Epidermal melanocyte (primary cell): Measurements from ENCODE around the gene SYNPO.

Experiments used
- DNase-seq: peaks from one replicate; pipeline ENCODE4 v3.0.0; 2011; ENCODE audit warnings: low spot score; ENCODE audit not compliant: insufficient read length

Gene SYNPO

DNA sequence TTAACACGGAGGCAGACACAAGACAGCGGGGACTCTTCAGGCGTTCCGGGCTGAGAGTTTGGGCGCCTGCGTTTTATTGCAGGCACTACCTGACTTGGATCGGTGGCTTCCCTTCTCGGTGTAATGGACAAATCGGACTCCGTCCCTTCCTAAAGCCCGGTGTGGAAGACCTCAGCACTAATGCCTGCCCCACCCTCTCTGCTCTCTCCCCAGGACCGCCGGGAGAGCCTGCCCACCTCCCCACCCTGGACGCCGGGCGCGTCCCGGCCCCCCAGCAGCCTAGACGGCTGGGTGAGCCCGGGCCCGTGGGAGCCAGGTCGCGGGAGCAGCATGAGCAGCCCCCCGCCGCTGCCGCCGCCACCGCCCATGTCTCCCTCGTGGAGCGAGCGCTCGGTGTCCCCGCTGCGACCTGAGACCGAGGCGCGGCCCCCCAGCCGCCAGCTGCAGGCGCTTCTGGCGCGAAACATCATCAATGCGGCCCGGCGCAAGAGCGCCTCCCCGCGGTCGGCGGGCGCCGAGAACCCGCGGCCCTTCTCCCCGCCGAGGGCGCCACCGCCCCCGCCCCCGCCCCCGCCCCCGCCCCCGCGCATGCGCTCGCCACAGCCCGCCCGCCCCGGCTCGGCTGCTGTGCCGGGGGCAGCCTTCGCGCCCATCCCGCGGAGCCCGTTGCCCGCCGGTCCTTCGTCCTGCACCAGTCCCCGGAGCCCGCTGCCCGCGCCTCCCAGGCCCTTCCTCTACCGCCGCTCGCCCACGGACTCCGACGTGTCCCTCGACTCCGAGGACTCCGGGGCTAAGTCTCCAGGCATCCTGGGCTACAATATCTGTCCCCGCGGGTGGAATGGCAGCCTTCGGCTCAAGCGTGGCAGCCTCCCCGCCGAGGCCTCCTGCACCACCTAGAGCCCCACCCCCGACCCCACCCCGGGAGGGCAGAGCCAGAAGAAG is 16.0 kb downstream of the SYNPO start:
- DNase-seq: peak; percentile 82

DNA sequence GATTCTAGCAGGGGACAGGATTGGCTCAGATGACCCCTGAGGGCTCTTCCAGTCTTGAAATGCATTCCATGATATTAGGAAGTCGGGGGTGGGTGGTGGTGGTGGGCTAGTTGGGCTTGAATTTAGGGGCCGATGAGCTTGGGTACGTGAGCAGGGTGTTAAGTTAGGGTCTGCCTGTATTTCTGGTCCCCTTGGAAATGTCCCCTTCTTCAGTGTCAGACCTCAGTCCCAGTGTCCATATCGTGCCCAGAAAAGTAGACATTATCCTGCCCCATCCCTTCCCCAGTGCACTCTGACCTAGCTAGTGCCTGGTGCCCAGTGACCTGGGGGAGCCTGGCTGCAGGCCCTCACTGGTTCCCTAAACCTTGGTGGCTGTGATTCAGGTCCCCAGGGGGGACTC is 17.7 kb downstream of the SYNPO start:
- DNase-seq: no peak

- DNase-seq: no peak
Observed at GRCh38 chr5:150658699-150659265, 18.3 kb downstream of the SYNPO start.

GRCh38 chr5:150659360-150660107 is 19.1 kb downstream of the SYNPO start:
- DNase-seq: no peak

- DNase-seq: no peak
Observed at GRCh38 chr5:150660108-150660831, 19.8 kb downstream of the SYNPO start.

DNA sequence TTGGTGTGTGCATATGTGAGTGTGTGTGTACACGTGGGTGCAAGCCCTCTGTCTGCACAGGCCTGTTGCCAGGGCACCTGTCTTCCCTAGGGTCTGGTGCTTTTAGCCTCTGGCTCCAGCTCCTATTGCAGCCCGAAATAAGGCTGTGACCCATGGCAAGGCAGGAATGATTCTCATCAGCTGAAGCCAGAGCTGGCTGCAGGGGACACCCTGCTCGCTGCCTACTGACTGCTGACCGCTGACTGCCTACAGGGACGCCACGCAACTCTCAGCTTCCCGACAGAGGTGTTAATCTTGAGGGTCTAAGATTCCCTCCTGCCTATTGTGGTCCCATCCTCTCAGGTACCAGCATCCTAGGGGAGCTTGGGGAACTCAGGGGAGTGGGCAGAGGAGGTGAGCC is 20.6 kb downstream of the SYNPO start, which contains the start of gene MYOZ3:
TSS of gene MYOZ3 (plus strand) at position 166 of the 400 bp plus-strand sequence. CDS start 1,691 bp downstream, outside the sequence.
- DNase-seq: no peak

DNA sequence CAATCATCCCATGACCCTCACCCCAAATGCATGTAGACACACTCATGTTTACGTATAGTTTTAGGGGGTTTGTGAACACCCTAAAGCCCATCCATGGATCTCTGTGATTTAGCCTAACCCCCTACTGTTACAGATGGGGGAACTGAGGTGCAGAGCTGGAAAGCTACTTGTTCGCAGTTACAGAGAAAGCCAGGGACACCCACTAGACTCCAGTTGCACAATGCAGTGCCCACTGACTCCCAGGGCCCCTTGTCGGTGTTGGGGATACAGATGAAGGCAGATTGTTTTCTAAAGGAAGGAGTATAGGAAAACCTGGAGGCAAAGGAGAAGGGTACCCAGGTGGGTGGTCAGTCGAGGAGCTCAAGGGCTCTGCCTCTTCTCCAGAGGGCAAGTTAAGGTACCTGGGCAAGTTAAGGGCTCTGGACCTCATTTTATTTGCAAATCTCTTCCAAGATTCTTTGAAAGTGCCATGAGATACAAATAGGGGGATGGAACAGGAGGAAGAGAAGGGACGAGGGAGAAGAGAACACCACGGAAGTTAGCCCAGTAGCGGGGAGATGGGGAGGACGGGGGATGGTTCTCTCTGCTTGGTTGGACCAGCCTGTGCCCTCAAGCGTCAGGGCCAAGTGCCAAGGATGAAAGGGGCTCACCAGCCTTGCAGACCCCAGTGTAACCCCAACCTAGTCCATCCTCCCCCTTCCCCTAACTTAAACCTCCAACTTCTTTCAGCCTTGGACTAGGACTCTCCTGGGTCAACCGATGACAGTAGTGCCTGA is 21.5 kb downstream of the SYNPO start:
- no peak for DNase-seq

DNA sequence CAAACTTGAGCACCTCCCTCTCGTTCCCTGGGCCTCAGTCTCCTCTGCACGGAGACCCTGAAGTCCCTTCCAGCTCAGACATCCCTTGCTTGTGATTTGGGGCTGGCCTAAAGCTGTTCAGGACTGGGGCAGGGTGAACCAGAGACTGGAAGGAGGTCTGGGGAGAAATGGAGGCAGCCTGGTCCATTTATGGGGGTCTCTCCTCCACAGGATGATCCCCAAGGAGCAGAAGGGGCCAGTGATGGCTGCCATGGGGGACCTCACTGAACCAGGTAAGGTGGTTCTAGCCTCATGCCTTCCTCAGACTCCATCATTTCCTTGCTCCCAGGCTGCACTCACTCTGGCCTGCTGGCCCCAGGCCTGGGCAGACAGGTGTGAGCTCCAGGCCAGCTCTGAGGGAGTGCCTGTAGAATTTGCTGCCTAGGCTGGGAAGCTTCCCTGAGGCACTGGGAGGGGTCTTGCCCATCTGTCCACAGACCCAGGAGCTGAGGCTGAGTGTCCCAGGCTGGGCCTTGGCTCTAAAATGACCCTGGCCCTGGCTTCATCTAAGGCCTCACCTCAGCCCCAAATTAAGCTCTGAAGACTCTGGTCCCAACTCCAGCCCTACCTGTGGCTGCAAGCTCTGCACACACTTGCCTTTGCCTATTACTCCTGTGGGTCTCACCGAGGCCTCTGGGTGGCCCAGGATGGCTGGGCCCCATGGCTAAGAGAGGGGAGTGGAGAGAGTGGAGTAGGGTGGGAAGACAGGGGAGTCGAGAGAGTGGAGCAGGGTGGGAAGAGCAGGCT is 22.5 kb downstream of the SYNPO start:
- peak; percentile 17 for DNase-seq

- DNase-seq: no peak
Observed at GRCh38 chr5:150663936-150664335, 23.5 kb downstream of the SYNPO start.

- DNase-seq: peak; percentile 95
Observed at GRCh38 chr5:150665044-150665443, 24.6 kb downstream of the SYNPO start.

- peak; percentile 10 for DNase-seq
Observed at GRCh38 chr5:150670275-150670947, 30.0 kb downstream of the SYNPO start.

DNA sequence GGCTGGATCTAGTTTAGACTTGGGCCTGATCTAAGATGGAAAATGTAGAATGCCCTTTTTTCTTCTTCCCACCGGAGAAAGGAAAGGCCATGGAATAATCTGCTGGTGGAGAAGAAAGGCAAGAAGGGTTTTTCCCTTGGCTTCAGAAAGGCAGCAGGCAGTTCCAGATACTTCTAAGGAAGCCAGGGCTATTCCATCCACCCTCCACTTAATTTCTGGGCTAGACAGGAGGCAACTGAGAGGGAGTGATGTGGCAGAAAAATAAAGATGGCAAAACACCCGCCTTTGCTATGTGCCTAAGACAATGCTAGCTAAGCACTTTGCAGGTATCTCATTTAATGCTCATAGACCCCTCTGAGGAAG is 30.5 kb downstream of the SYNPO start:
- no peak for DNase-seq

DNA sequence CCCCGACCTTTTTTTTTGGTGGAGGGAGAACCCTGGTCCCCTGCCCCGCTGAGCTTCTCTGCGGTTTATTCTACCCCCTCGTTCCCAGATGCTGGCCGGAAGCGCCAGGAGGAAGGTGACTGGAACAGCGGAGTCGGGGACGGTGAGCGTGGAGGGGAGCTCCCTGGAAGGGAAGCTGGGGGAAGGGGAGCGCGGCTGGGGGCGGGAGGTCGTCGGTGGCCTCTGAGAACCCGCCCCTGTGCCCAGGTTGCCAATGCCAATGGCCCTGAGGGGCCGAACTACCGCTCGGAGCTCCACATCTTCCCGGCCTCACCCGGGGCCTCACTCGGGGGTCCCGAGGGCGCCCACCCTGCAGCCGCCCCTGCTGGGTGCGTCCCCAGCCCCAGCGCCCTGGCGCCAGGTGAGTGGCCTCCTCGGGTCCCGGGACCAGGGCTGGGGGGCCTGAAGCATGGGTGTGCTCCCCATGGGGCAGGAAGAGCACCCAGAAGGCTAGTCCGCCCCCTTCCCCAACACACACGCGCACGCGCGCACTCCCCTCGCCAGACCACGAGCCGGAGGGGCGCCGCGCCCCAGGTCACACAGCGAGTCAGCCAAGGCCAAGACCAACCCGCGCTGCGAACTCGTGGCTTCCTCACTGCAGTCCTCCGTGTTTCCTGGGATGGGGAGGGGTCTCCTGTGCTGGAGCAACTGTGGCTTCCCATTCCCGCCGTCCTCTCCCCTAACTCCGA is 31.2 kb downstream of the SYNPO start:
- DNase-seq: no peak

DNA sequence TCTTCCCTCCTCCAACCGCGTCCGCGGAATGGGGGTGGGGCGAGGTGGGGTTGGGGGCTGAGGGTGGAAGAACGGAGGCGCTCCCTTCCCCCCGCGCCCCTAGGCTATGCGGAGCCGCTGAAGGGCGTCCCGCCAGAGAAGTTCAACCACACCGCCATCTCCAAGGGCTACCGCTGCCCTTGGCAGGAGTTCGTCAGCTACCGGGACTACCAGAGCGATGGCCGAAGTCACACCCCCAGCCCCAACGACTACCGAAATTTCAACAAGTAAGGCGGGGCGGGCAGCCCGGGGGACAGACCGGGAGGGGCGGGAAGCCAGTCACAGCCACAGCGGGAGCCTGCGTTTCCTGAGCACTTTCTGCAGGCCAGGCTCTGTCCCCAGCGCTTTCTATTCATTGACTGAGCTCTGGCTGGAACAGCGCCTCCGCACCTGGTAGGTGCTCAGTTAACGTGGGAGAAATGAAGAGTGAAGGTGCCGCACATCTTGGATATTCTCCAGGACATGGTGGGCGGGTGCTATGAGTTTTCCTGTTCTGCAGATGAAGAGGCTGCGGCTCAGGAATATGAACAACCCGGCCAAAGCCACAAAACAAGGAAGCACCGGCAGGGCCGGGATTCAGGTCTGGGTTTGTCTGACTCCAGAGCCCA is 31.9 kb downstream of the SYNPO start:
- DNase-seq: peak; percentile 16

DNA sequence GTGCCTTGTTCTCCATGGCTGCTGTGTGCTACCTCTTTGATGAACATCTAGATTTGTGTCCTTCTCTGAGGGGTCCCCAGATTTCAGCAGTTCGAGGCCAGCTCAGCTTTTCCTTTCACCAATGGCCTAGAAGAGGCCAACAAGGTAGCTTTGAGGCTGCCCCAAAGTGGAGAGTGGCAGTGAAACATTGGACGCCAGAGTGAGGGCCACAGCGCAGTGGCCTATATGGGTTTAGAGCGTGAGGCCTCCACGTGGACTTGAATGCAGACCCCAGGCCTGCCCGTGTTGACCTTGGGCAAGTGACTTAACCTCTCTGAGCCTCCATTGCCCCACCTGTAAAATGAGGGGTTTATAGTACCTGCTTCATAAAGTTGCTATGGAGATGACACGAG is 32.4 kb downstream of the SYNPO start:
- DNase-seq: no peak

DNA sequence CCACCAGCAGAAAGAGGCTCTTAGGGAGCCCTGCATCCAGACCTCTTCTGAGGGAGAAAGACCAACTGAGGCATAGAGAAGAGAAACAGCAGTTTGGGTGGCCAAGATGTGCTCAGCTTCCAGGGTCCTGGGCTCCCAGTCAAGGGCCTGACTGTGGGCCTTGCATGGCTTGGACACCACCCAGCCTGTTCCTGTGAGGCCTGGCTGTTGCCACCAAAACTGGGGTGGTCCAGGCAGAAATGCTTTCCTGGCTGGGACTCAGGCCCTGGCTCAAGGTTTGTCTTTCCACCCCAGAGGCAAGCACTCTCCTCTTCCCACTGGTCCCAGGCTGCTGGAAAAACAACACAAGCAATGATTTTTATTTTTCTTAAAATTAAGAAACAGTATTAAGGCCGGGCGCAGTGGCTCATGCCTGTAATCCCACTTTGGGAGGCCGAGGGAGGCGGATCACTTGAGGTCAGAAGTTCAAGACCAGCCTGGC is 33.9 kb downstream of the SYNPO start:
- DNase-seq: no peak

- DNase-seq: no peak
Observed at GRCh38 chr5:150675069-150675468, 34.6 kb downstream of the SYNPO start.

DNA sequence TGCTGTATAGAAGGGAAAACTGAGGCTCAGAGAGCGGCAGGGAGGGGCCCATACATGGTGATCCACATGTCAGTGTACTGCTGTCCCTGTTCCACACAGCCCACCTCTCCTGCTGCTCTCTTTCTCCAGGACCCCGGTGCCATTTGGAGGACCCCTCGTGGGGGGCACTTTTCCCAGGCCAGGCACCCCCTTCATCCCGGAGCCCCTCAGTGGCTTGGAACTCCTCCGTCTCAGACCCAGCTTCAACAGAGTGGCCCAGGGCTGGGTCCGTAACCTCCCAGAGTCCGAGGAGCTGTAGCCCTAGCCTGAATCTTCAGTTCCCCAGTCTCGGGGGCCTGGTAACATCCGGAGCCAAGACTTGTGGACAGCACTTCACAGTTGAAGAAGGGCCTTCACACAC is 36.1 kb downstream of the SYNPO start:
- DNase-seq: no peak
